ENCODE data around the gene HSPA12A.

Gene HSPA12A

DNA sequence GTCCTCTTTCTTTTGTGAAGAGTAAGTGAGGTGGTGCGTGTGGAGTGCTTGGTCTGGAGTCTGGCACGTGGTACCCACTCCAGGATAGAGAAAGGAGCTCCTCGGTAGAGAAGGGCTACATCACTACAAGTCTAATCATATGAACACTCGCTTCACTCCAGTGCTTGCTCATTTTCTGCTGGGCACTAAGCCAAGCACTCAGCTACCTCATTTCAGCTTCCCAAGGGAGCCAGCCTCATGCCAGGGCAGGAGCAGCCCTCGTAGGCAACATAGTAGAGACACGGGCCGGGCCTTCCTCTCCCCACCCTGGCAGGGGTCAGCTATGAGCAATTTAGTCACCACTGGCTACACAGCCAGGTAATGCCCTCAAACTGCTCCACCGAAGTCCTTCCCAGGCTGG lies 11.4 kb upstream of the HSPA12A start (continued):
- TF ChIP-seq, protein P1, sequence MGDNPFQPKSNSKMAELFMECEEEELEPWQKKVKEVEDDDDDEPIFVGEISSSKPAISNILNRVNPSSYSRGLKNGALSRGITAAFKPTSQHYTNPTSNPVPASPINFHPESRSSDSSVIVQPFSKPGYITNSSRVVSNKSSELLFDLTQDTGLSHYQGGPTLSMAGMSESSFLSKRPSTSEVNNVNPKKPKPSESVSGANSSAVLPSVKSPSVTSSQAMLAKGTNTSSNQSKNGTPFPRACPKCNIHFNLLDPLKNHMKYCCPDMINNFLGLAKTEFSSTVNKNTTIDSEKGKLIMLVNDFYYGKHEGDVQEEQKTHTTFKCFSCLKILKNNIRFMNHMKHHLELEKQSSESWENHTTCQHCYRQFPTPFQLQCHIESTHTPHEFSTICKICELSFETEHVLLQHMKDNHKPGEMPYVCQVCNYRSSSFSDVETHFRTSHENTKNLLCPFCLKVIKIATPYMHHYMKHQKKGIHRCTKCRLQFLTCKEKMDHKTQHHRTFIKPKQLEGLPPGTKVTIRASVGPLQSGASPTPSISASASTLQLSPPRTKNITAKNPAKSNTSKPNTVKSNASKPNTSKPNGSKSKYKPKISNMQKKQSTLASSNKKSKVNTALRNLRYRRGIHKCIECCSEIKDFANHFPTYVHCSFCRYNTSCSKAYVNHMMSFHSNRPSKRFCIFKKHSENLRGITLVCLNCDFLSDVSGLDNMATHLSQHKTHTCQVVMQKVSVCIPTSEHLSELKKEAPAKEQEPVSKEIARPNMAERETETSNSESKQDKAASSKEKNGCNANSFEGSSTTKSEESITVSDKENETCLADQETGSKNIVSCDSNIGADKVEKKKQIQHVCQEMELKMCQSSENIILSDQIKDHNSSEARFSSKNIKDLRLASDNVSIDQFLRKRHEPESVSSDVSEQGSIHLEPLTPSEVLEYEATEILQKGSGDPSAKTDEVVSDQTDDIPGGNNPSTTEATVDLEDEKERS (tag by site-specific recombination; IDR thresholded peaks at IDR 0.05) = no peak
- TF ChIP-seq ZNF24 (tag by site-specific recombination; IDR thresholded peaks at IDR 0.05) (no peak), ZNF202 (tag by site-specific recombination; IDR thresholded peaks at IDR 0.05; ENCODE audit: borderline replicate concordance) (no peak), ZNF132 (tag by site-specific recombination; IDR thresholded peaks at IDR 0.05; ENCODE audit: borderline replicate concordance) (no peak), GLIS1 (tag by site-specific recombination; IDR thresholded peaks at IDR 0.05) (no peak), ZNF777 (tag by site-specific recombination; IDR thresholded peaks at IDR 0.05; ENCODE audit: borderline replicate concordance) (no peak), ZBTB1 (tag by site-specific recombination; IDR thresholded peaks at IDR 0.05) (no peak), ZNF394 (tag by site-specific recombination; IDR thresholded peaks at IDR 0.05; ENCODE audit: borderline replicate concordance) (peak; percentile 75; the same call in 1 of the 2 replicates), KLF10 (tag by site-specific recombination; IDR thresholded peaks at IDR 0.05) (no peak), SP2 (tag by site-specific recombination; IDR thresholded peaks at IDR 0.05) (no peak)

DNA sequence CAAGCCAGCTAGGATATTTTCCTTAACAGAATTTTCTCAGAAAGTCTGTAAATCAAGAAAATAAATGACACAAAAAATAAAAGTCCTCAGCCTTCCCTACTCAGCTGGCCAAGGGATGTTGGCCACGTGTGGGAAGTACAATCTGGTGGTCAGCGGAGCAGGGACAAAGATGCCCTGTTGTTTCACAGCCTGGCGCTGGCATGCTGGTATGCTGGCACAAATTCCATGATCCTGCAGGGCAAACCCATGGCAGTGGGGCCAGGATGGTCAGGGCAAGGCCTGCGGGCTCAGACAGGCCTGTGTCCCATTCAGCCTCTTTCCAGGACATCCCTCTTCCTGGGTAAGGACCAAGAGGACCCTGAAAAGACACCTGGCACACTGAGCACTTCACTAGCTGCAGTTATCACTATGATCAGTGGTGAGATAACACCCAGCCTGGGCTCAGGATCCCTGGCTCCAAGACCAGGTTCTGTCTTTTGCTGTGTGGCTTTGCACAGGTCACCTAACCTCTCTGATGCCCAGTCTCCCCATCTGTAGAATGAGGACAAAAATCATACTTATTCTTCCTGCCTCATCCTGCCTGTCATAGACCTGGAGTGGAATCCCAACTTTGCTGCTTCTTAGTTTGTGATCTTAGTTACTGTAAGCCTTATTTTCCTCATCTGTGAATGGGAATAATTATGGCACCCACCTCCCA lies 10.8 kb upstream of the HSPA12A start:
- no peaks in the 10 kb centered on the region for H3K4me1 ChIP-seq (ENCODE audit: control insufficient read depth, insufficient read depth, low read length)
- POLR2A ChIA-PET = no interaction called here
- no peaks in the 10 kb centered on the region for H3K36me3 ChIP-seq (ENCODE audit: control insufficient read depth in 2 of 2, insufficient read depth in 1 of 2, low read length in 2 of 2)
- no peak overlapping the region for H3K27ac ChIP-seq (ENCODE audit: extremely low read depth, low read depth, low read length)
- no peaks in the 10 kb centered on the region for H3K9me3 ChIP-seq (ENCODE audit: control insufficient read depth, insufficient read depth, low read depth, low read length)
- CTCF ChIA-PET = interaction anchor here (0.6 to 1.2 kb wide), 3 partner anchors 35 to 71 kb away, joined by 3 read pairs; no protein-coding TSS in a partner anchor
- no peak overlapping the region for H3K4me3 ChIP-seq (ENCODE audit: low read depth, low read length)
- TF ChIP-seq ZNF768 (tag by site-specific recombination; IDR thresholded peaks at IDR 0.05) = peak; percentile 67; the same call in 1 of the 2 replicates
- TF ChIP-seq, protein P2, sequence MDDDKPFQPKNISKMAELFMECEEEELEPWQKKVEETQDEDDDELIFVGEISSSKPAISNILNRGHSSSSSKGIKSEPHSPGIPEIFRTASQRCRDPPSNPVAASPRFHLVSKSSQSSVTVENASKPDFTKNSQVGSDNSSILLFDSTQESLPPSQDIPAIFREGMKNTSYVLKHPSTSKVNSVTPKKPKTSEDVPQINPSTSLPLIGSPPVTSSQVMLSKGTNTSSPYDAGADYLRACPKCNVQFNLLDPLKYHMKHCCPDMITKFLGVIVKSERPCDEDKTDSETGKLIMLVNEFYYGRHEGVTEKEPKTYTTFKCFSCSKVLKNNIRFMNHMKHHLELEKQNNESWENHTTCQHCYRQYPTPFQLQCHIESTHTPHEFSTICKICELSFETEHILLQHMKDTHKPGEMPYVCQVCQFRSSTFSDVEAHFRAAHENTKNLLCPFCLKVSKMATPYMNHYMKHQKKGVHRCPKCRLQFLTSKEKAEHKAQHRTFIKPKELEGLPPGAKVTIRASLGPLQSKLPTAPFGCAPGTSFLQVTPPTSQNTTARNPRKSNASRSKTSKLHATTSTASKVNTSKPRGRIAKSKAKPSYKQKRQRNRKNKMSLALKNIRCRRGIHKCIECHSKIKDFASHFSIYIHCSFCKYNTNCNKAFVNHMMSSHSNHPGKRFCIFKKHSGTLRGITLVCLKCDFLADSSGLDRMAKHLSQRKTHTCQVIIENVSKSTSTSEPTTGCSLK (tag by site-specific recombination; IDR thresholded peaks at IDR 0.05) = no peak
- no peak for TF ChIP-seq ZBTB20 (tag by site-specific recombination; IDR thresholded peaks at IDR 0.05)
- TF ChIP-seq ZNF544 (tag by site-specific recombination; IDR thresholded peaks at IDR 0.05) = no peak
- TF ChIP-seq HOXC10 (CRISPR knock-in tag; IDR thresholded peaks at IDR 0.05) = no peak
- no peak for TF ChIP-seq ZNF341 (tag by site-specific recombination; IDR thresholded peaks at IDR 0.05; ENCODE audit: low read depth)

DNA sequence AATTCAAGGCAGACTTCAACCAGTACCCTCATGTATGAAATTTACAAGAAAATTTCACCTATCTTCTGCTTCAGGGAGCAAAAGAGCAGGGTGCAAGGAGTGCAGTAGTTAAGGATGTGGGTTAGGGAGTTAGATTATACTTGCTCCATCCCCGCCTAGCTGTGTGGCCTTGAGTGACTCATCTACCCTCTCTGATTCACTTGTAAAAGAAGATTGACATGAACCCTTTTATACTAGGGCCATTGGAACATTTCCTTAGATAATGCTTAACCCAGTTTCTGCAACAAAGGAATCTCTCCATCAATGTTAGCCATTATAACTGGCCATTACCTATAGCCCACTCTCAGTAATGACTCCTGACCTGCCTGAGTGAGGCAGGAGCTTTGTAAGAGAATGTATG lies 10.2 kb upstream of the HSPA12A start:
- no peak for TF ChIP-seq ZNF138 (tag by site-specific recombination; IDR thresholded peaks at IDR 0.05; ENCODE audit: borderline replicate concordance)
- TF ChIP-seq ZSCAN16 (tag by site-specific recombination; IDR thresholded peaks at IDR 0.05) = no peak
- TF ChIP-seq, protein P3, sequence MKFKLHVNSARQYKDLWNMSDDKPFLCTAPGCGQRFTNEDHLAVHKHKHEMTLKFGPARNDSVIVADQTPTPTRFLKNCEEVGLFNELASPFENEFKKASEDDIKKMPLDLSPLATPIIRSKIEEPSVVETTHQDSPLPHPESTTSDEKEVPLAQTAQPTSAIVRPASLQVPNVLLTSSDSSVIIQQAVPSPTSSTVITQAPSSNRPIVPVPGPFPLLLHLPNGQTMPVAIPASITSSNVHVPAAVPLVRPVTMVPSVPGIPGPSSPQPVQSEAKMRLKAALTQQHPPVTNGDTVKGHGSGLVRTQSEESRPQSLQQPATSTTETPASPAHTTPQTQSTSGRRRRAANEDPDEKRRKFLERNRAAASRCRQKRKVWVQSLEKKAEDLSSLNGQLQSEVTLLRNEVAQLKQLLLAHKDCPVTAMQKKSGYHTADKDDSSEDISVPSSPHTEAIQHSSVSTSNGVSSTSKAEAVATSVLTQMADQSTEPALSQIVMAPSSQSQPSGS (tag by site-specific recombination; IDR thresholded peaks at IDR 0.05; ENCODE audit: low read depth) = no peak
- TF ChIP-seq ZNF621 (tag by site-specific recombination; IDR thresholded peaks at IDR 0.05) = no peak
- TF ChIP-seq ZNF843 (tag by site-specific recombination; IDR thresholded peaks at IDR 0.05) = no peak
- ChIA-PET CTCF (interaction anchor here (1.1 kb wide), 1 partner anchor 70 kb away, joined by 3 read pairs; no protein-coding TSS in a partner anchor), POLR2A (no interaction called here)
- Histone ChIP-seq H3K9me3 (ENCODE audit: control insufficient read depth, insufficient read depth, low read depth, low read length) (no peaks in the 10 kb centered on the region), H3K27ac (ENCODE audit: extremely low read depth, low read depth, low read length) (no peak overlapping the region), H3K4me1 (ENCODE audit: control insufficient read depth, insufficient read depth, low read length) (no peaks in the 10 kb centered on the region), H3K36me3 (ENCODE audit: control insufficient read depth in 2 of 2, insufficient read depth in 1 of 2, low read length in 2 of 2) (no peaks in the 10 kb centered on the region), H3K4me3 (ENCODE audit: low read depth, low read length) (no peak overlapping the region)

All from HEK293 (cell line).